ENCODE measurements around the gene CPT1B. TPM values are rescaled to one million over a fixed set of nuclear protein-coding genes. Genes with fewer than 3 reads are reported as not detected.

The CPT1B gene
- total and polyA plus RNA-seq, 2 experiments from 2014 or later: 5.6 to 14.4 TPM

DNA sequence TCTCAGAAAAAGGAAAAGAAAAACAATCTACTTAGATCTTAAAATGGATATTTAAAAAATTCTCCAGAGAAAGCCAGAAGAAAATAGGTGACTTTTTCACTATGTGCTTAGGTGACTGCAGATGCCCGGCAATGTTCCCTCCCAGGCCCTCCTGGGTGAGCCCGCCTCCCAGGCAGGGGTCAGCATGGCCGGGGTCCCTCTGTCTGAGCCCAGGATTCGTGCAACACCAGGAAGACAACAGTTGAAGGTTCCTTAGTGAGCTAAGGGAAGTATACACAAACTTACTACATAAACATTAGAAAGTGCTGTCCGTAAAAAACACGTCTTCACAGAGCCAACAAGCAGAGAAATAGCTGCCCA is 33.9 kb upstream of the CPT1B start (continued):
- no peak for TF ChIP-seq ZNF331 (CRISPR knock-in tag; IDR thresholded peaks at IDR 0.05; ENCODE audit: low read depth)
- TF ChIP-seq, protein P1, sequence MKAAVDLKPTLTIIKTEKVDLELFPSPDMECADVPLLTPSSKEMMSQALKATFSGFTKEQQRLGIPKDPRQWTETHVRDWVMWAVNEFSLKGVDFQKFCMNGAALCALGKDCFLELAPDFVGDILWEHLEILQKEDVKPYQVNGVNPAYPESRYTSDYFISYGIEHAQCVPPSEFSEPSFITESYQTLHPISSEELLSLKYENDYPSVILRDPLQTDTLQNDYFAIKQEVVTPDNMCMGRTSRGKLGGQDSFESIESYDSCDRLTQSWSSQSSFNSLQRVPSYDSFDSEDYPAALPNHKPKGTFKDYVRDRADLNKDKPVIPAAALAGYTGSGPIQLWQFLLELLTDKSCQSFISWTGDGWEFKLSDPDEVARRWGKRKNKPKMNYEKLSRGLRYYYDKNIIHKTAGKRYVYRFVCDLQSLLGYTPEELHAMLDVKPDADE (IDR thresholded peaks at IDR 0.05): no peak
- no peak for TF ChIP-seq NANOG (IDR thresholded peaks at IDR 0.05; ENCODE audit: borderline replicate concordance)
- no peak for TF ChIP-seq STAT1 (IDR thresholded peaks at IDR 0.05; ENCODE audit: unreplicated experiment)
- TF ChIP-seq EZH2phosphoT487 (IDR thresholded peaks at IDR 0.05; ENCODE audit: unreplicated experiment): no peak
- TF ChIP-seq, protein P2, sequence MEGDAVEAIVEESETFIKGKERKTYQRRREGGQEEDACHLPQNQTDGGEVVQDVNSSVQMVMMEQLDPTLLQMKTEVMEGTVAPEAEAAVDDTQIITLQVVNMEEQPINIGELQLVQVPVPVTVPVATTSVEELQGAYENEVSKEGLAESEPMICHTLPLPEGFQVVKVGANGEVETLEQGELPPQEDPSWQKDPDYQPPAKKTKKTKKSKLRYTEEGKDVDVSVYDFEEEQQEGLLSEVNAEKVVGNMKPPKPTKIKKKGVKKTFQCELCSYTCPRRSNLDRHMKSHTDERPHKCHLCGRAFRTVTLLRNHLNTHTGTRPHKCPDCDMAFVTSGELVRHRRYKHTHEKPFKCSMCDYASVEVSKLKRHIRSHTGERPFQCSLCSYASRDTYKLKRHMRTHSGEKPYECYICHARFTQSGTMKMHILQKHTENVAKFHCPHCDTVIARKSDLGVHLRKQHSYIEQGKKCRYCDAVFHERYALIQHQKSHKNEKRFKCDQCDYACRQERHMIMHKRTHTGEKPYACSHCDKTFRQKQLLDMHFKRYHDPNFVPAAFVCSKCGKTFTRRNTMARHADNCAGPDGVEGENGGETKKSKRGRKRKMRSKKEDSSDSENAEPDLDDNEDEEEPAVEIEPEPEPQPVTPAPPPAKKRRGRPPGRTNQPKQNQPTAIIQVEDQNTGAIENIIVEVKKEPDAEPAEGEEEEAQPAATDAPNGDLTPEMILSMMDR (conservative IDR thresholded peaks at IDR 0.05; ENCODE audit: low read depth in 2 of 2): no peak
- TF ChIP-seq EZH2 (IDR thresholded peaks at IDR 0.05; ENCODE audit: low read depth, unreplicated experiment): no peak
- no peak for TF ChIP-seq ZNF114 (CRISPR knock-in tag; IDR thresholded peaks at IDR 0.05)

DNA sequence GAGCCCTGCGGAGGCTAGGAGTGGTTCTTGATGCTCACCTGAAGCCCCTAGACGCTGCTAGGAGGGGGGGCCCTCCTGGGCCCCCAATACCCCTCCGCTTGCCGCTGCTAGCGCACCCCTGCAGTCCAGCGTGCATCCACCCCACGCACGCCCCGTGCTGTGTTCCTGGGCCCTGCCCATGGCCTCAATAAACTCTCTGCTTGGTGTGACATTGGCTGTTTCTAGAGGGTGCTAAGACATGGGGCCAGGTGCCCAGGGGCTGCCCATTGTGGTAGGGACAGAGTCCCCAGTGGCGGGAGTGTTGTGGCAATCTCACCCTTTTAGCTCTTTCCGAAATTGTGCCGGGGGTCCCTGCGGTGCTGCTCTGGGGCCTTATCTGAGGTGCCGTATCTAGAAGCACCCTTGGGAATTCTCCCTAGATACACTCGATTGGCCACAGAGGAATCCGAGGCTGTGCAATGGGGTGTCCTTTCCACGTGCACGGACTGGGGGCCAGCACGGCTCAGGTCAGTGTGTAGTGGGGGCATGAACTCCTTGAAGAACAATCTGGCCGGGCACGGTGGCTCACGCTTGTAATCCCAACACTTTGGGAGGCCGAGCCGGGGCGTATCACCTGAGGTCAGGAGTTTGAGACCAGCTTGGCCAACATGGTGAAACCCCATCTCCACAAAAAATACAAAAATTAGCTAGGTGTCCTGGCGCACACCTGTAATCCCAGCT is 33.3 kb upstream of the CPT1B start:
- H3K36me3 Mint-ChIP-seq (ENCODE audit: low read depth): no peaks in the 10 kb centered on the region
- H3K36me3 ChIP-seq (ENCODE audit: insufficient read depth): no peaks in the 10 kb centered on the region
- H3K4me3 ChIP-seq: no peak overlapping the region
- ATAC-seq (no peak), DNase-seq (ENCODE audit: low spot score) (no peak)
- no peaks in the 10 kb centered on the region; the same call in 1 of the 2 replicates for H3K4me1 ChIP-seq (ENCODE audit: insufficient read depth)
- H3K4me3 Mint-ChIP-seq: no peak overlapping the region
- no peak overlapping the region for H3K4me2 ChIP-seq
- 0 out of 2 replicates have a peak, but pooled peaks cover 8% of the 10 kb centered on the region for H3K27me3 ChIP-seq (ENCODE audit: insufficient read depth)
- no peaks in the 10 kb centered on the region; the same call in 1 of the 2 replicates for H4K20me1 ChIP-seq (replicated peaks; ENCODE audit: insufficient read depth)
- peaks cover 20% of the 10 kb centered on the region for H3K27me3 Mint-ChIP-seq (ENCODE audit: insufficient read depth, low read depth, poor library complexity)
- no peak overlapping the region for H3K27ac Mint-ChIP-seq
- peaks cover 13% of the 10 kb centered on the region for H3K4me1 Mint-ChIP-seq
- H2AFZ ChIP-seq: no peak overlapping the region
- no peaks in the 10 kb centered on the region for H3K79me2 ChIP-seq (replicated peaks; ENCODE audit: insufficient read depth)
- H3K9me3 Mint-ChIP-seq: no peaks in the 10 kb centered on the region
- H3K9me2 ChIP-seq (ENCODE audit: insufficient read depth): no peaks in the 10 kb centered on the region
- no peak for TF ChIP-seq ZNF331 (CRISPR knock-in tag; IDR thresholded peaks at IDR 0.05; ENCODE audit: low read depth)
- TF ChIP-seq, protein P3, sequence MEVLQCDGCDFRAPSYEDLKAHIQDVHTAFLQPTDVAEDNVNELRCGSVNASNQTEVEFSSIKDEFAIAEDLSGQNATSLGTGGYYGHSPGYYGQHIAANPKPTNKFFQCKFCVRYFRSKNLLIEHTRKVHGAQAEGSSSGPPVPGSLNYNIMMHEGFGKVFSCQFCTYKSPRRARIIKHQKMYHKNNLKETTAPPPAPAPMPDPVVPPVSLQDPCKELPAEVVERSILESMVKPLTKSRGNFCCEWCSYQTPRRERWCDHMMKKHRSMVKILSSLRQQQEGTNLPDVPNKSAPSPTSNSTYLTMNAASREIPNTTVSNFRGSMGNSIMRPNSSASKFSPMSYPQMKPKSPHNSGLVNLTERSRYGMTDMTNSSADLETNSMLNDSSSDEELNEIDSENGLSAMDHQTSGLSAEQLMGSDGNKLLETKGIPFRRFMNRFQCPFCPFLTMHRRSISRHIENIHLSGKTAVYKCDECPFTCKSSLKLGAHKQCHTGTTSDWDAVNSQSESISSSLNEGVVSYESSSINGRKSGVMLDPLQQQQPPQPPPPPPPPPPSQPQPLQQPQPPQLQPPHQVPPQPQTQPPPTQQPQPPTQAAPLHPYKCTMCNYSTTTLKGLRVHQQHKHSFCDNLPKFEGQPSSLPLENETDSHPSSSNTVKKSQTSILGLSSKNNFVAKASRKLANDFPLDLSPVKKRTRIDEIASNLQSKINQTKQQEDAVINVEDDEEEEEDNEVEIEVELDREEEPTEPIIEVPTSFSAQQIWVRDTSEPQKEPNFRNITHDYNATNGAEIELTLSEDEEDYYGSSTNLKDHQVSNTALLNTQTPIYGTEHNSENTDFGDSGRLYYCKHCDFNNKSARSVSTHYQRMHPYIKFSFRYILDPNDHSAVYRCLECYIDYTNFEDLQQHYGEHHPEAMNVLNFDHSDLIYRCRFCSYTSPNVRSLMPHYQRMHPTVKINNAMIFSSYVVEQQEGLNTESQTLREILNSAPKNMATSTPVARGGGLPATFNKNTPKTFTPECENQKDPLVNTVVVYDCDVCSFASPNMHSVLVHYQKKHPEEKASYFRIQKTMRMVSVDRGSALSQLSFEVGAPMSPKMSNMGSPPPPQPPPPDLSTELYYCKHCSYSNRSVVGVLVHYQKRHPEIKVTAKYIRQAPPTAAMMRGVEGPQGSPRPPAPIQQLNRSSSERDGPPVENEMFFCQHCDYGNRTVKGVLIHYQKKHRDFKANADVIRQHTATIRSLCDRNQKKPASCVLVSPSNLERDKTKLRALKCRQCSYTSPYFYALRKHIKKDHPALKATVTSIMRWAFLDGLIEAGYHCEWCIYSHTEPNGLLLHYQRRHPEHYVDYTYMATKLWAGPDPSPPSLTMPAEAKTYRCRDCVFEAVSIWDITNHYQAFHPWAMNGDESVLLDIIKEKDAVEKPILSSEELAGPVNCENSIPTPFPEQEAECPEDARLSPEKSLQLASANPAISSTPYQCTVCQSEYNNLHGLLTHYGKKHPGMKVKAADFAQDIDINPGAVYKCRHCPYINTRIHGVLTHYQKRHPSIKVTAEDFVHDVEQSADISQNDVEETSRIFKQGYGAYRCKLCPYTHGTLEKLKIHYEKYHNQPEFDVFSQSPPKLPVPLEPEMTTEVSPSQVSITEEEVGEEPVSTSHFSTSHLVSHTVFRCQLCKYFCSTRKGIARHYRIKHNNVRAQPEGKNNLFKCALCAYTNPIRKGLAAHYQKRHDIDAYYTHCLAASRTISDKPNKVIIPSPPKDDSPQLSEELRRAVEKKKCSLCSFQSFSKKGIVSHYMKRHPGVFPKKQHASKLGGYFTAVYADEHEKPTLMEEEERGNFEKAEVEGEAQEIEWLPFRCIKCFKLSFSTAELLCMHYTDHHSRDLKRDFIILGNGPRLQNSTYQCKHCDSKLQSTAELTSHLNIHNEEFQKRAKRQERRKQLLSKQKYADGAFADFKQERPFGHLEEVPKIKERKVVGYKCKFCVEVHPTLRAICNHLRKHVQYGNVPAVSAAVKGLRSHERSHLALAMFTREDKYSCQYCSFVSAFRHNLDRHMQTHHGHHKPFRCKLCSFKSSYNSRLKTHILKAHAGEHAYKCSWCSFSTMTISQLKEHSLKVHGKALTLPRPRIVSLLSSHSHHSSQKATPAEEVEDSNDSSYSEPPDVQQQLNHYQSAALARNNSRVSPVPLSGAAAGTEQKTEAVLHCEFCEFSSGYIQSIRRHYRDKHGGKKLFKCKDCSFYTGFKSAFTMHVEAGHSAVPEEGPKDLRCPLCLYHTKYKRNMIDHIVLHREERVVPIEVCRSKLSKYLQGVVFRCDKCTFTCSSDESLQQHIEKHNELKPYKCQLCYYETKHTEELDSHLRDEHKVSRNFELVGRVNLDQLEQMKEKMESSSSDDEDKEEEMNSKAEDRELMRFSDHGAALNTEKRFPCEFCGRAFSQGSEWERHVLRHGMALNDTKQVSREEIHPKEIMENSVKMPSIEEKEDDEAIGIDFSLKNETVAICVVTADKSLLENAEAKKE (CRISPR knock-in tag; IDR thresholded peaks at IDR 0.05): no peak
- H3F3A ChIP-seq (replicated peaks; ENCODE audit: low read depth): no peaks in the 10 kb centered on the region; the same call in 1 of the 2 replicates
- H3K27ac ChIP-seq (ENCODE audit: low read depth): no peak overlapping the region

All from GM23338 (cell line).